Subcutaneous abdominal adipose tissue (tissue), 5 donors: ENCODE results near the gene GNB2.
"Not testable (repeated sequence)": the region's sequence is repeated elsewhere in the genome, so short reads cannot be mapped to it uniquely, and the experiment has no call there.

Experiments
- H3K27ac ChIP-seq: one replicate; pipeline ENCODE4 v1.7.0; 2013; ENCODE audit warnings: low read depth, mild to moderate bottlenecking, inconsistent platforms, low read length, moderate library complexity
- H3K27me3 ChIP-seq, 5 donors: one replicate each; pipeline ENCODE4 v1.7.0; 2013; ENCODE audit warnings: low read length in 5 of 5, inconsistent platforms in 1 of 5; ENCODE audit not compliant: control insufficient read depth in 5 of 5, insufficient read depth in 4 of 5
- H3K36me3 ChIP-seq, 5 donors: one replicate each; pipeline ENCODE4 v1.7.0; 2013; ENCODE audit warnings: low read length in 5 of 5; ENCODE audit not compliant: control insufficient read depth in 5 of 5, insufficient read depth in 5 of 5
- H3K4me1 ChIP-seq, 5 donors: one replicate each; pipeline ENCODE4 v1.7.0; 2013; ENCODE audit warnings: low read length in 5 of 5, mild to moderate bottlenecking in 3 of 5, moderate library complexity in 1 of 5; ENCODE audit not compliant: control insufficient read depth in 5 of 5, insufficient read depth in 5 of 5
- H3K4me3 ChIP-seq, 5 donors: one replicate each; pipeline ENCODE4 v1.7.0; 2013; ENCODE audit warnings: low read length in 5 of 5, low read depth in 1 of 5
- H3K9ac ChIP-seq, 5 donors: one replicate each; pipeline ENCODE4 v1.7.0; 2013; ENCODE audit warnings: low read length in 5 of 5, mild to moderate bottlenecking in 4 of 5, moderate library complexity in 3 of 5
- H3K9me3 ChIP-seq, 5 donors: one replicate each; pipeline ENCODE4 v1.7.0; 2013; ENCODE audit warnings: low read length in 5 of 5; ENCODE audit not compliant: control insufficient read depth in 5 of 5
- donor health status: healthy.
- donor health status: healthy.
- donor health status: healthy.
- donor health status: healthy.
- donor health status: healthy.

The GNB2 gene

DNA sequence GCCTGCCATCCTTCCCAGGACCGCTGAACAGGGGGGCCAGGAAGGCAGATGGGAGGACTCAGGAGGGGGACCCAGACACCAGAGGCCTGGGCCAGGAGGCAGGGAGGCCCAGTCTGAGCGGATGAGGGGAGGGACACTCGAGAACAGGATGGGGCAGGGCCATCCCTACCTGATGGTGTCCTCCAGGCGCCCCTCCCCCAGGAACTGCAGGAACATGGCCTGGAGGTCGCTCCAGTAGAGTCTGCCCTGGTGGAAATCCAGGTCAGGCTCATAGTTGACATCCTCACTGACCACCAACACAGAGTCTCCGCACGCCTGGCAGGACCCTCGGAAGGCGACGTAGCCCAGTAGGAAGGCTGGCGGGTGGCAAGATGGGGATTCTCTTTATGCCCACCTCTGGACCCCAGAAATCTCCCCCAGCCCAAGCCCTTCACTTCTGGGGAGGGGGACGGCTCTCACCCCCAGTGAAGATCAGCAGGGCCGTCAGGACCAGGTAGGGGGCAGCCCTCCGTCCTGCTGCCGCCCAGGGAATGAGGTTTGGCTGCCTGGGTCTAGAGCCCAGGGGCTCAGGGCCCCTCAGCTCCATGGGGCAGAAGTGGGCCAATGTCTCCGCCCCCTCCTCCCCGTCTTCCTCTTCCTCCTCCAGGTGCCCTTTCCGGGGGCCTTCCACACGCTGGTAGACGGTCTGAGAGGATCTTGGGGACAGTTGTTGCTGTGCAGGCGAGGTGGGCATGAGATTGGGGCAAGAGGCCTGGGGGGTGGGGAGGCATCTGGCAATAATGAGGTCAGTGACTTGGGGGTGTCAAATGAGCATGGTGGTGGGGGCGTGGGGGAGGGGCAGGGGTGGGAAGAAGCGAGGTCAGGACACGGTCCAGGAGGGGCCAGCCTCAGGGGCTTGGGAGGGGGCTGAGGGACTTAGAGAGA is 32.8 kb upstream of the GNB2 start:
- Histone ChIP-seq H3K27me3 (peaks cover 8 to 22% (median 18%) of the 10 kb centered on the region in 5 donors), H3K9ac (no peak overlapping the region), H3K9me3 (no peaks in the 10 kb centered on the region), H3K27ac (no peak overlapping the region), H3K4me3 (no peak overlapping the region), H3K36me3 (no peaks in the 10 kb centered on the region), H3K4me1 (no peaks in the 10 kb centered on the region)

DNA sequence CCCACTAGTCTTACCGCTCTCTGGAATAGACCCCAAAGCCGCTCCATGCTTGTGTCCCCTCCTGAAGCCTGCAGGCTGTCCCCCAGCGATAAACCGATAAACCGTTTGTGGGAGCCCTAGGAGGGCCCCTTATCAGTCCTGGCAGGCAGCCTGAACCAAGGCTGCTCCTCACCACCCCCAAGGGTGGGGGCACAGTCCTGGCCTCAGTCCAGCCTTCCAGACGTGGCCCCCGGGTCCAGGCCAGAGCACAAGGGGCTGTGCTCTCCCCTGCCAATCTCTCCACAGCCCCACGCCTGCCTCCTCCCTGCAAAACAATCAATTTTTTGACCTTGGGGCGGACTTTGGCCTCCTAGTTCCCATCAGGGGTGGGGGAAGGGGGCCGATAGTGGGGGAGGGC is 32.1 kb upstream of the GNB2 start, which contains the start of gene TFR2:
Gene TFR2, minus strand, starts transcription at position 90 of the 397 bp plus-strand sequence. Its CDS starts 43 bp downstream, at position 47.
- H3K9me3 ChIP-seq = no peaks in the 10 kb centered on the region
- H3K36me3 ChIP-seq = no peaks in the 10 kb centered on the region
- H3K9ac ChIP-seq = no peak within 1 kb of the TSS
- H3K4me3 ChIP-seq = no peak within 1 kb of the TSS
- H3K27ac ChIP-seq = no peak within 1 kb of the TSS
- no peaks in the 10 kb centered on the region for H3K4me1 ChIP-seq
- H3K27me3 ChIP-seq = peaks cover 8 to 28% (median 18%) of the 10 kb centered on the region in 5 donors

- Histone ChIP-seq H3K9me3 (no peaks in the 10 kb centered on the region), H3K9ac (no peak overlapping the region), H3K27ac (no peak overlapping the region), H3K36me3 (no peaks in the 10 kb centered on the region), H3K4me1 (no peaks in the 10 kb centered on the region), H3K4me3 (no peak overlapping the region), H3K27me3 (peaks cover 6 to 30% (median 22%) of the 10 kb centered on the region in 5 donors)
Observed at GRCh38 chr7:100641860-100642533, 31.5 kb upstream of the GNB2 start.

GRCh38 chr7:100642534-100642907 is 31.0 kb upstream of the GNB2 start:
- Histone ChIP-seq H3K36me3 (no peaks in the 10 kb centered on the region), H3K27me3 (peaks cover 9 to 33% (median 25%) of the 10 kb centered on the region in 5 donors), H3K4me3 (no peak overlapping the region), H3K9me3 (no peaks in the 10 kb centered on the region), H3K4me1 (no peaks in the 10 kb centered on the region), H3K27ac (no peak overlapping the region), H3K9ac (no peak overlapping the region)

GRCh38 chr7:100649826-100650565 is 23.5 kb upstream of the GNB2 start:
- Histone ChIP-seq H3K4me3 (no peak overlapping the region), H3K4me1 (no peaks in the 10 kb centered on the region), H3K27ac (no peak overlapping the region), H3K36me3 (no peaks in the 10 kb centered on the region), H3K27me3 (peaks cover 13 to 39% (median 22%) of the 10 kb centered on the region in 5 donors), H3K9me3 (no peaks in the 10 kb centered on the region), H3K9ac (no peak overlapping the region)

- no peak overlapping the region for H3K9ac ChIP-seq
- H3K4me3 ChIP-seq = no peak overlapping the region
- H3K4me1 ChIP-seq = peaks cover 0 to 6% (median 0%) of the 10 kb centered on the region in 5 donors
- no peaks in the 10 kb centered on the region for H3K36me3 ChIP-seq
- H3K27me3 ChIP-seq = peaks cover 18 to 37% (median 32%) of the 10 kb centered on the region in 5 donors
- H3K27ac ChIP-seq = no peak overlapping the region
- H3K9me3 ChIP-seq = no peaks in the 10 kb centered on the region
Observed at GRCh38 chr7:100654908-100655831, 18.4 kb upstream of the GNB2 start.

GRCh38 chr7:100655908-100656674 is 17.4 kb upstream of the GNB2 start, which contains the start of gene ACTL6B:
TSS of gene ACTL6B (minus strand) at chr7:100656448. CDS start at chr7:100656354, 94 bp downstream.
- H3K9ac ChIP-seq = no peak within 1 kb of the TSS
- no peak within 1 kb of the TSS for H3K4me3 ChIP-seq
- H3K27me3 ChIP-seq = peaks cover 18 to 36% (median 31%) of the 10 kb centered on the region in 5 donors
- peaks cover 0 to 6% (median 0%) of the 10 kb centered on the region in 5 donors for H3K4me1 ChIP-seq
- H3K36me3 ChIP-seq = no peaks in the 10 kb centered on the region
- H3K27ac ChIP-seq = no peak within 1 kb of the TSS
- H3K9me3 ChIP-seq = no peaks in the 10 kb centered on the region

DNA sequence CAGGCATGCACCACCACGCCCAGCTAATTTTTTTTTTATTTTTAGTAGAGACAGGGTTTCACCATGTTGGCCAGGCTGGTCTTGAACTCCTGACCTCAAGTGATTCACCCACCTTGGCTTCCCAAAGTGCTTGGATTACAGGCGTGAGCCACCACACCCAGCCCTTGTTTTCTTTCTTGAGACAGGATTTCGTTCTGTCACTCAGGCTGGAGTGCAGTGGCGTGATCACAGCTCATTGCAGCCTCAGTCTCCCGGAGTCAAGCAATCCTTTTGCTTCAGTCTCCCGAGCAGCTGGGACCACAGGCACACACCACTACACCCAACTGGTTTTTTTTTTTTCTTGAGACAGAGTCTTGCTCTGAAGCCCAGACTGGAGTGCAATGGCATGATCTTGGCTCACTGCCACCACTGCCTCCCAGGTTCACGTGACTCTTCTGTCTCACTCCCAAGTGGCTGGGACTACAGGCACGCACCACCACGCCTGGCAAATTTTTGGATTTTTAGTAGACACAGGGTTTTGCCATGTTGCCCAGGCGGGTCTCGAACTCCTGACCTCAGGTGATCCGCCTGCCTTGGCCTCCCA is 11.3 kb upstream of the GNB2 start:
- H3K4me3 ChIP-seq, H3K9me3 ChIP-seq, H3K9ac ChIP-seq, H3K4me1 ChIP-seq, H3K36me3 ChIP-seq, H3K27ac ChIP-seq: not testable (repeated sequence)
- peaks cover 4 to 11% (median 9%) of the 10 kb centered on the region in 5 donors for H3K27me3 ChIP-seq
